ENCODE results near the gene WBP1. TPM values are rescaled to one million over a fixed set of nuclear protein-coding genes. Genes with fewer than 3 reads are reported as not detected.

Gene WBP1
- total RNA-seq, 1 experiment from 2014 or later: 66.0 TPM

DNA sequence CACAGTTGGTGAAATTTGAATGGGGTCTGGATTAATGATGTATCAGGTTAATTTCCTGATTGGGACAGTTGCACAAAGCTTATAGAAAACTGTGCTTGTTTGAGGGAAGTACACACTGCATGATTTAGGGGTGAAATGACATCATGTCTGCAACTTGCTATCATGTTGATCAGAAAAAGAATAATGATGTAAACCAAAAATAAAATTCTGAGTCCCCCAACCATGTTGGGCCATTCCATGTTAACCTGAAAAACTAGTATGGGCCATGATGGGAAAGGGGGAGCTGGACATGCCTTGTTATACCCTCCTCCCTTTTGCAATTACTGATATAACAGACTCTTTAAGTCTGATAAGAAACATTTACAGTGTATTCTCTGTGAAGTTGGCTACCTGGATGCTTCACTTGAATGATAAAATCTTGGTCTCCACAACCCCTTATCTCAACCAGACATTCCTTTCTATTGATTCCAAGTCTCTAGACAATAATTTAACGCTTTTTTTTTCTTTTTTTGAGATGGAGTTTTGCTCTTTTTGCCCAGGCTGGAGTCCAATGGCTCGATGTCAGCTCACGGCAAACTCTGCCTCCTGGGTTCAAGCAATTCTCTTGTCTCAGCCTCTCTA is 7.6 kb upstream of the WBP1 start:
- no peaks in the 10 kb centered on the region for H3K9me3 Mint-ChIP-seq
- ChIA-PET POLR2A (no interaction called here), CTCF (no interaction called here)
- no peaks in the 10 kb centered on the region for H3K36me3 Mint-ChIP-seq
- peaks cover 16% of the 10 kb centered on the region for H3K4me1 Mint-ChIP-seq
- peaks cover 9% of the 10 kb centered on the region for H3K27me3 Mint-ChIP-seq (ENCODE audit: low read depth)
- TF ChIP-seq FOXJ3 (CRISPR knock-in tag; IDR thresholded peaks at IDR 0.05; ENCODE audit: borderline replicate concordance) (no peak), ETV6 (CRISPR knock-in tag; IDR thresholded peaks at IDR 0.05) (no peak), RELA (CRISPR knock-in tag; IDR thresholded peaks at IDR 0.05; ENCODE audit: borderline replicate concordance) (no peak), FOXP1 (CRISPR knock-in tag; IDR thresholded peaks at IDR 0.05; ENCODE audit: borderline replicate concordance) (no peak), ESRRA (CRISPR knock-in tag; IDR thresholded peaks at IDR 0.05; ENCODE audit: borderline replicate concordance) (no peak), MXD4 (CRISPR knock-in tag; IDR thresholded peaks at IDR 0.05; ENCODE audit: borderline replicate concordance) (no peak), GTF2I (CRISPR knock-in tag; conservative IDR thresholded peaks at IDR 0.05) (no peak), HMGXB4 (CRISPR knock-in tag; IDR thresholded peaks at IDR 0.05) (no peak), ATF6 (CRISPR knock-in tag; IDR thresholded peaks at IDR 0.05) (no peak), CREM (CRISPR knock-in tag; IDR thresholded peaks at IDR 0.05) (no peak), SOX15 (CRISPR knock-in tag; IDR thresholded peaks at IDR 0.05) (no peak), ZNF232 (CRISPR knock-in tag; IDR thresholded peaks at IDR 0.05) (no peak), TEAD1 (CRISPR knock-in tag; IDR thresholded peaks at IDR 0.05) (no peak), ZNF416 (CRISPR knock-in tag; IDR thresholded peaks at IDR 0.05) (no peak), ZNF425 (CRISPR knock-in tag; conservative IDR thresholded peaks at IDR 0.05) (no peak), SMAD3 (CRISPR knock-in tag; IDR thresholded peaks at IDR 0.05; ENCODE audit: borderline replicate concordance) (no peak)
- TF ChIP-seq, protein P1, sequence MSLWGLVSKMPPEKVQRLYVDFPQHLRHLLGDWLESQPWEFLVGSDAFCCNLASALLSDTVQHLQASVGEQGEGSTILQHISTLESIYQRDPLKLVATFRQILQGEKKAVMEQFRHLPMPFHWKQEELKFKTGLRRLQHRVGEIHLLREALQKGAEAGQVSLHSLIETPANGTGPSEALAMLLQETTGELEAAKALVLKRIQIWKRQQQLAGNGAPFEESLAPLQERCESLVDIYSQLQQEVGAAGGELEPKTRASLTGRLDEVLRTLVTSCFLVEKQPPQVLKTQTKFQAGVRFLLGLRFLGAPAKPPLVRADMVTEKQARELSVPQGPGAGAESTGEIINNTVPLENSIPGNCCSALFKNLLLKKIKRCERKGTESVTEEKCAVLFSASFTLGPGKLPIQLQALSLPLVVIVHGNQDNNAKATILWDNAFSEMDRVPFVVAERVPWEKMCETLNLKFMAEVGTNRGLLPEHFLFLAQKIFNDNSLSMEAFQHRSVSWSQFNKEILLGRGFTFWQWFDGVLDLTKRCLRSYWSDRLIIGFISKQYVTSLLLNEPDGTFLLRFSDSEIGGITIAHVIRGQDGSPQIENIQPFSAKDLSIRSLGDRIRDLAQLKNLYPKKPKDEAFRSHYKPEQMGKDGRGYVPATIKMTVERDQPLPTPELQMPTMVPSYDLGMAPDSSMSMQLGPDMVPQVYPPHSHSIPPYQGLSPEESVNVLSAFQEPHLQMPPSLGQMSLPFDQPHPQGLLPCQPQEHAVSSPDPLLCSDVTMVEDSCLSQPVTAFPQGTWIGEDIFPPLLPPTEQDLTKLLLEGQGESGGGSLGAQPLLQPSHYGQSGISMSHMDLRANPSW (CRISPR knock-in tag; conservative IDR thresholded peaks at IDR 0.05; ENCODE audit: low read depth): no peak
- TF ChIP-seq, protein P2, sequence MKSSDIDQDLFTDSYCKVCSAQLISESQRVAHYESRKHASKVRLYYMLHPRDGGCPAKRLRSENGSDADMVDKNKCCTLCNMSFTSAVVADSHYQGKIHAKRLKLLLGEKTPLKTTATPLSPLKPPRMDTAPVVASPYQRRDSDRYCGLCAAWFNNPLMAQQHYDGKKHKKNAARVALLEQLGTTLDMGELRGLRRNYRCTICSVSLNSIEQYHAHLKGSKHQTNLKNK (CRISPR knock-in tag; IDR thresholded peaks at IDR 0.05): no peak
- TF ChIP-seq, protein P3, sequence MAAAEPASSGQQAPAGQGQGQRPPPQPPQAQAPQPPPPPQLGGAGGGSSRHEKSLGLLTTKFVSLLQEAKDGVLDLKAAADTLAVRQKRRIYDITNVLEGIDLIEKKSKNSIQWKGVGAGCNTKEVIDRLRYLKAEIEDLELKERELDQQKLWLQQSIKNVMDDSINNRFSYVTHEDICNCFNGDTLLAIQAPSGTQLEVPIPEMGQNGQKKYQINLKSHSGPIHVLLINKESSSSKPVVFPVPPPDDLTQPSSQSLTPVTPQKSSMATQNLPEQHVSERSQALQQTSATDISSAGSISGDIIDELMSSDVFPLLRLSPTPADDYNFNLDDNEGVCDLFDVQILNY (CRISPR knock-in tag; IDR thresholded peaks at IDR 0.05): no peak
- TF ChIP-seq, protein P4, sequence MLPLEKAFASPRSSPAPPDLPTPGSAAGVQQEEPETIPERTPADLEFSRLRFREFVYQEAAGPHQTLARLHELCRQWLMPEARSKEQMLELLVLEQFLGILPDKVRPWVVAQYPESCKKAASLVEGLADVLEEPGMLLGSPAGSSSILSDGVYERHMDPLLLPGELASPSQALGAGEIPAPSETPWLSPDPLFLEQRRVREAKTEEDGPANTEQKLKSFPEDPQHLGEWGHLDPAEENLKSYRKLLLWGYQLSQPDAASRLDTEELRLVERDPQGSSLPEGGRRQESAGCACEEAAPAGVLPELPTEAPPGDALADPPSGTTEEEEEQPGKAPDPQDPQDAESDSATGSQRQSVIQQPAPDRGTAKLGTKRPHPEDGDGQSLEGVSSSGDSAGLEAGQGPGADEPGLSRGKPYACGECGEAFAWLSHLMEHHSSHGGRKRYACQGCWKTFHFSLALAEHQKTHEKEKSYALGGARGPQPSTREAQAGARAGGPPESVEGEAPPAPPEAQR (CRISPR knock-in tag; IDR thresholded peaks at IDR 0.05): no peak
- H3K4me3 Mint-ChIP-seq: no peak overlapping the region
- no peak for DNase-seq (ENCODE audit: low spot score)
- H3K27ac Mint-ChIP-seq: no peak overlapping the region
- no peak for ATAC-seq
